CD4-positive, CD25-positive, alpha-beta regulatory T cell (primary cell): Measurements from ENCODE around the gene GALNS. TPM values are rescaled to one million over a fixed set of nuclear protein-coding genes. Genes with fewer than 3 reads are reported as not detected.

ENCODE experiments used
- ATAC-seq, 2 donors: fragments of 150-1000 bp; cut with Tn5 transposase; one replicate each; pipeline ENCODE4 v1.10.0; 2021; ENCODE audit warnings: low read depth in 2 of 2, moderate number of reproducible peaks in 2 of 2, moderate library complexity in 1 of 2
- DNase-seq, 3 donors: peaks; one replicate each; pipeline versions ENCODE4 v3.0.0 to v3.0.0-alpha.2; 2012 to 2022; ENCODE audit warnings: mixed read lengths in 1 of 3
- H3K27ac ChIP-seq: one replicate; pipeline ENCODE4 v1.7.0; 2013; ENCODE audit warnings: mild to moderate bottlenecking, low read length; ENCODE audit not compliant: insufficient read depth, poor library complexity, severe bottlenecking
- H3K27me3 ChIP-seq: one replicate; pipeline ENCODE4 v1.7.0; 2013; ENCODE audit warnings: low read length; ENCODE audit not compliant: control insufficient read depth, insufficient read depth
- H3K36me3 ChIP-seq: one replicate; pipeline ENCODE4 v1.7.0; 2013; ENCODE audit warnings: mild to moderate bottlenecking, low read length, moderate library complexity; ENCODE audit not compliant: control insufficient read depth, insufficient read depth
- H3K4me1 ChIP-seq: 2 replicates; pipeline ENCODE4 v1.7.0; 2013; ENCODE audit warnings: mild to moderate bottlenecking, low read length; ENCODE audit not compliant: insufficient read depth, control insufficient read depth, poor library complexity, severe bottlenecking
- H3K4me3 ChIP-seq: one replicate; pipeline ENCODE4 v1.7.0; 2013; ENCODE audit warnings: low read depth, mild to moderate bottlenecking, low read length, moderate library complexity
- H3K9me3 ChIP-seq, 2 experiments: 1 replicate in 1 of 2; 2 replicates in 1 of 2; pipeline ENCODE4 v1.7.0; 2013; ENCODE audit warnings: low read length in 2 of 2, mild to moderate bottlenecking in 1 of 2, moderate library complexity in 1 of 2; ENCODE audit not compliant: control insufficient read depth in 2 of 2
- H3K27ac Mint-ChIP-seq, 3 donors: one replicate each; pipeline ENCODE4 v1.8.0; 2020 to 2022; ENCODE audit warnings: mild to moderate bottlenecking in 3 of 3, mixed read lengths in 3 of 3, moderate library complexity in 2 of 3
- H3K27me3 Mint-ChIP-seq: one replicate; pipeline ENCODE4 v1.8.0; 2022; ENCODE audit warnings: mild to moderate bottlenecking, mixed read lengths
- H3K36me3 Mint-ChIP-seq: one replicate; pipeline ENCODE4 v1.8.0; 2020; ENCODE audit warnings: mixed read lengths
- H3K4me1 Mint-ChIP-seq, 4 donors: one replicate each; pipeline ENCODE4 v1.8.0; 2020 to 2022; ENCODE audit warnings: mixed read lengths in 4 of 4, mild to moderate bottlenecking in 1 of 4
- H3K4me3 Mint-ChIP-seq, 4 donors: one replicate each; pipeline ENCODE4 v1.8.0; 2020 to 2022; ENCODE audit warnings: mild to moderate bottlenecking in 4 of 4, mixed read lengths in 4 of 4, moderate library complexity in 3 of 4
- H3K9me3 Mint-ChIP-seq, 7 donors: one replicate each; pipeline ENCODE4 v1.8.0; 2020 to 2022; ENCODE audit warnings: mixed read lengths in 7 of 7, mild to moderate bottlenecking in 3 of 7, moderate library complexity in 2 of 7
- polyA plus RNA-seq, 4 donors: library from polyadenylated mRNA; unstranded; fragments of 300-500 nt; fragmentation: Illumina TruSeq; gene quantifications; one replicate each; pipeline ENCODE4 v1.2.3, GENCODE V29; 2021
- total RNA-seq: library from RNA; stranded (reverse); gene quantifications from one replicate; pipeline ENCODE4 v1.2.3, GENCODE V29; 2022

The GALNS gene
- total and polyA plus RNA-seq, 5 donors from 2014 or later = 8.1 to 63.1 (median 12.5) TPM

DNA sequence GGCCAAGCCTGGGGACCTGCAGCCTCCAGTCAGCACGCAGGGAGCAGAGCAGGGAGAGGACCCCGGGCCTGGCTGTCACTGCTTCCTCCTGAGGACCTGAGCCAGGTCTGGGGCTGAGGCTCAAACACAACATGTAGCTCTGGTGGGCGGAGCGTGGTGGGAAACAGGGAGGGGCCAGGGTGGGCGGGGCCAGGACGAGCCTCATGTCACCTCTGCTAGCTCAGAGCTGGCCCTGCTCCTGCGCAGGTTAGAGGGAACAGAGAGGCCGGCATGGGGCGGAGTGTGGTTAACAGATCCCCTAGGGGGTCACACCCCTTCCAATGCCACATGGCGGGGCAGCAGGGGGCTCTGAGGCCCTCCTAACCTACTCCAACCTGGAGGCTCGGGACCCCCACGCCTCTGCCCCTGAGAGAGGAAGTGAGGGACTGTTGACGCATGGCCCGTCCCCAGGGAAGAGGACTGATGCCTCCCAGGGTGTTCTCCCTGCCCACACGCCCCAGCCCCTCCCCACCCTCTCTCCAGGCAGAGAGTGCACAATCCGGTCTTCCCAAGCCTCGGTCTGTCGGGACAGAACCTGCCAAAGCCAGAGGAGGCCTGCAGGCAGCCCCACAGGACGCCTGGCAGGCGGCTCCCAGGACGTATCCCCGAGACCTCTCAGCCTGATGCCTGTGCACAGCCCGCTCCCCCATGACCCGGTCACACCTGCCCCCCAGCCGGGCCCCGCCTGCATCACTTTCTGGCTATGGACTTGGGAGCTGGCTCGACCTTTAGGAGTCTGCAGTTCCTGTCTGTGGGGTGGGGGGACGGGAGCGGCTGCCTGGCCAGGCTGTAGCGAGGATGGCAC, 86.9 kb downstream of the GALNS start:
- Mint-ChIP-seq H3K27ac (peak overlapping the region in 1 of 3 donors; percentile 25), H3K9me3 (no peaks in the 10 kb centered on the region), H3K27me3 (no peaks in the 10 kb centered on the region), H3K4me3 (no peak overlapping the region), H3K36me3 (no peaks in the 10 kb centered on the region), H3K4me1 (peaks cover 0 to 50% (median 19%) of the 10 kb centered on the region in 4 donors)
- Histone ChIP-seq H3K4me3 (no peak overlapping the region), H3K36me3 (no peaks in the 10 kb centered on the region), H3K27ac (peak overlapping the region; percentile 14), H3K4me1 (peaks cover 58% of the 10 kb centered on the region), H3K27me3 (no peaks in the 10 kb centered on the region), H3K9me3 (no peaks in the 10 kb centered on the region)
- DNase-seq = peak in 1 of 3 donors; percentile 68
- ATAC-seq = peak in 1 of 2 donors; percentile 39

DNA sequence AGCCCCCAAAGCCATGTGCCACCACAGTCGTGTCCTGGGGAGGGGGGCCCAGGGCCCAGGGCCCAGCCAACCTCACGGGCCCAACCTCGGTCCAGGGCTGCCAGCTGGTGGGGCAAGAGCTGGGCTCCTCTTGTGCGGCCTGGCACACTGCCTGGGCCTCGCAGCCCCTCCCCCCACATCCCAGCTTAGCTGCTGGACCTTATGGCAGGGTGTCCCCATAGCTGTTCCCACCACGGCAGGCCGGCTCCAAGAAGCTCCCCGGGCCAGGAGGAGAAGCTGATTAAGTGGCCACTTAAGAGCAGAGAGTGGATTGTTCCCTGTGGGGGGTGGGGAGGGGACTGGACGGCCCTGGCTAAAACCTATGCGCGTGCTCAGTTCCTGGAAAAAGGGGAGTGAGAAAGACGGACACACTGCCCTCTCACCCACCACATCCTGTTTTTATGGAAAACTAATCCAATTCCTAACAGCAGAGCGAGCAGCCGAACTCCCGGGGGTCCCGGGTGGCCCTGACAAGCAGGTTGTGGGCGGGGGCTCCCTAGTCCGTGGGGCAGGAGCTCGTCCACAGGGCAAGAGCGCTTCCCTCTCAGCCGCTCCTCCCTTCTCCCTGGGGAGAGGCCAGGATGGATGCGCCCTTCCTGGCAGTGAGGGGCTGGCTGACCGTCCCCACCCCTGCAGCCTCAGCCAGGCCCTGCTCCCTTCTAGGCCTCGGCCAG, 88.5 kb downstream of the GALNS start:
- Mint-ChIP-seq H3K4me3 (no peak overlapping the region), H3K4me1 (peaks cover 0 to 44% (median 19%) of the 10 kb centered on the region in 4 donors), H3K27me3 (no peaks in the 10 kb centered on the region), H3K9me3 (no peaks in the 10 kb centered on the region), H3K27ac (no peak overlapping the region), H3K36me3 (peaks cover 2% of the 10 kb centered on the region)
- H3K4me3 ChIP-seq = no peak overlapping the region
- no peak for DNase-seq
- H3K27me3 ChIP-seq = no peaks in the 10 kb centered on the region
- H3K4me1 ChIP-seq = peaks cover 42% of the 10 kb centered on the region
- H3K36me3 ChIP-seq = peaks cover 8% of the 10 kb centered on the region
- ATAC-seq = no peak
- no peak overlapping the region for H3K27ac ChIP-seq
- no peaks in the 10 kb centered on the region for H3K9me3 ChIP-seq

DNA sequence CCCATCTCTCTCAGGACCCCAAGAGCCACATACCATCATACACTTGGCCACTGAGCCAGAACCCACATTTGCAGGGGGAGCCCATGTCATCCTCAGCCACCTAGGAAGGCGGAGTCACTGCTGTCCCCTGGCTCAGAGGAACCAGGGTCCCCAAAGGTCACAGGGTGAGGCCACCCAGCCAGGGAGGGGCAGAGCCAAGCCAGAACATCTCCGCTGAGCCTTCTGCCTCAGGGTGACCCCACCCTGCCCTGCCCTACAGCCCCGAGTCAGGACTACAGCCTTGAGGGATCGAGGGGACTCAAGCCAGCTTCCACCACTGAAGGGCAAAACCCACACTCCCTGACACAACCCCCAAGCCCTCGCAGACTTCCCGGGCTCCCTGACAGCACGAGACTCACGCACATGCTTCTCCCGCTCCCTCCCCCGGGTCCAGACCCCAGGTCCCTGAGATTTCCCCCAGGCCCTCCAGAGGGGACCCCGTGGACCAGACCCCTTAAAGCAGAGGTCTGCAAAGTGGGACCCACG, 89.1 kb downstream of the GALNS start:
- Histone ChIP-seq H3K4me3 (no peak overlapping the region), H3K9me3 (no peaks in the 10 kb centered on the region), H3K27ac (no peak overlapping the region), H3K4me1 (peaks cover 36% of the 10 kb centered on the region), H3K36me3 (peaks cover 9% of the 10 kb centered on the region), H3K27me3 (no peaks in the 10 kb centered on the region)
- Mint-ChIP-seq H3K4me3 (no peak overlapping the region), H3K9me3 (no peaks in the 10 kb centered on the region), H3K36me3 (peaks cover 3% of the 10 kb centered on the region), H3K27me3 (no peaks in the 10 kb centered on the region), H3K4me1 (peaks cover 0 to 45% (median 19%) of the 10 kb centered on the region in 4 donors), H3K27ac (peak overlapping the region; percentile 69 to 90 (median 84))
- ATAC-seq (no peak), DNase-seq (no peak)

GRCh38 chr16:88766975-88767374, 89.8 kb downstream of the GALNS start:
- Mint-ChIP-seq H3K27ac (peak overlapping the region; percentile 69 to 90 (median 84)), H3K4me3 (no peak overlapping the region), H3K4me1 (peaks cover 0 to 41% (median 19%) of the 10 kb centered on the region in 4 donors), H3K9me3 (no peaks in the 10 kb centered on the region), H3K27me3 (no peaks in the 10 kb centered on the region), H3K36me3 (peaks cover 3% of the 10 kb centered on the region)
- no peaks in the 10 kb centered on the region for H3K27me3 ChIP-seq
- no peak for ATAC-seq
- H3K4me1 ChIP-seq = peaks cover 36% of the 10 kb centered on the region
- DNase-seq = no peak
- peaks cover 11% of the 10 kb centered on the region for H3K36me3 ChIP-seq
- H3K4me3 ChIP-seq = no peak overlapping the region
- H3K27ac ChIP-seq = no peak overlapping the region
- no peaks in the 10 kb centered on the region for H3K9me3 ChIP-seq

DNA sequence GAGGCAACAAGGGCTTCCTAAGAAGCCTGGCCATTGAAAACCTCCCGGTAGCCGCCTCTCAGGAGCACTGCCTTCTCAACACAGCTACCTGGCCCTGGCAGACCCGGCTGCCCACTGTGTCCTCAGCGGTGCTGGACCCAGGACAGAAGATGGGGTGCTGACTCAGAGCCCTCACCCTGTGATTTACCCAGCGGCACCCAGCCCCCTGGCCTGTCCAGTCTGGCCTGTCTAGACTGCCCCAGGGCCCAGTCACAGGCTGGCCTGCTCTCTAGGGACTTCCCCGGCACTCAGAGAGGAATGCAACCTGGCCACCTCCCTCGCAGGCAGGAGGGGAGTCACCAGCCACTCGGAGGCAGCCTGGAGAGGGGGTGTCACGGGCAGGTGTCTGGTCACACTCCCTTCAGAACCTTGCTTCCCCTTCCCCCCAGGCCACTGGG, 91.8 kb downstream of the GALNS start:
- Histone ChIP-seq H3K9me3 (no peaks in the 10 kb centered on the region), H3K27me3 (no peaks in the 10 kb centered on the region), H3K4me1 (peaks cover 39% of the 10 kb centered on the region), H3K36me3 (peaks cover 11% of the 10 kb centered on the region), H3K4me3 (no peak overlapping the region), H3K27ac (no peak overlapping the region)
- no peaks in the 10 kb centered on the region for H3K9me3 Mint-ChIP-seq
- ATAC-seq (no peak), DNase-seq (no peak)
- H3K4me3 Mint-ChIP-seq = no peak overlapping the region
- H3K36me3 Mint-ChIP-seq = peaks cover 3% of the 10 kb centered on the region
- H3K27ac Mint-ChIP-seq = no peak overlapping the region
- H3K4me1 Mint-ChIP-seq = peaks cover 0 to 37% (median 15%) of the 10 kb centered on the region in 4 donors
- no peaks in the 10 kb centered on the region for H3K27me3 Mint-ChIP-seq

DNA sequence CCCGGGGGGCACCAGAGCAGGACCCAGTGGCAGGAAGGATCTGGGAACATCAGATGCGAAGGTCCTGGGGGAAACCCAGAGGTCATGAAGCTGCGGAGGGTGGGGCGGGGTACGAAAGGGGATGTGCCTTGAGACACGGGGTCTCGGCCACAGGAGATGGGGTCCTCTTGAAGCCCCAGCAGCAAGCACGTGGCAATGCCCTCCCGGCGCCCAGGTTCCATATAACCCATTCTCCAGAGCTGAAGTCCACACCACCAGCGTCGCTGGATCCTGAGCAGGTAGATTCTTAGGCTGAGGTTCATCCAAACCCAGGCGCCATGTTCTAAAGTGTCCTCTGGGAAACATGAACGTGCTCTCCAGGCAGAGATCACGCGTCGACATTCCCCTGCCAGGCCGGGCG, 92.7 kb downstream of the GALNS start:
- DNase-seq = no peak
- Histone ChIP-seq H3K27ac (no peak overlapping the region), H3K27me3 (no peaks in the 10 kb centered on the region), H3K36me3 (peaks cover 11% of the 10 kb centered on the region), H3K4me1 (peaks cover 42% of the 10 kb centered on the region), H3K4me3 (no peak overlapping the region), H3K9me3 (no peaks in the 10 kb centered on the region)
- no peak overlapping the region for H3K4me3 Mint-ChIP-seq
- peak overlapping the region in 1 of 3 donors; percentile 69 for H3K27ac Mint-ChIP-seq
- no peak for ATAC-seq
- H3K36me3 Mint-ChIP-seq = peaks cover 3% of the 10 kb centered on the region
- H3K27me3 Mint-ChIP-seq = no peaks in the 10 kb centered on the region
- no peaks in the 10 kb centered on the region for H3K9me3 Mint-ChIP-seq
- peaks cover 0 to 36% (median 16%) of the 10 kb centered on the region in 4 donors for H3K4me1 Mint-ChIP-seq
